B cell (primary cell): ENCODE data around the gene PEX14.

ENCODE experiments used
- CTCF ChIP-seq: fragments of 200-600 bp; IDR thresholded peaks from one replicate; pipeline ENCODE4 v1.8.0; 2022; ENCODE audit warnings: antibody characterized with exemption, mild to moderate bottlenecking
- EZH2 ChIP-seq: IDR thresholded peaks from 2 replicates; pipeline ENCODE4 v1.6.1; 2012; ENCODE audit warnings: borderline replicate concordance, low read depth, mild to moderate bottlenecking, moderate library complexity, low read length; ENCODE audit not compliant: insufficient read depth, poor library complexity, severe bottlenecking

- TF ChIP-seq CTCF (no peak), EZH2 (no peak)
Observed at GRCh38 chr1:10610901-10611600, 136.3 kb downstream of the PEX14 start.
